HEK293 (cell line): ENCODE measurements around the gene ATP5IF1.

ENCODE experiments used
- BCL11A ChIP-seq: fragments of 450-650 bp; formaldehyde crosslinking; IDR thresholded peaks from 2 replicates; pipeline ENCODE4 v1.5.1; 2016; ENCODE audit warnings: low read depth, missing biosample characterization, missing genetic modification characterization
- BCL11B ChIP-seq: fragments of 450-650 bp; formaldehyde crosslinking; IDR thresholded peaks from 2 replicates; pipeline ENCODE4 v1.5.1; 2016; ENCODE audit warnings: low read depth, missing biosample characterization, missing genetic modification characterization
- GLI2 ChIP-seq: fragments of 450-650 bp; formaldehyde crosslinking; IDR thresholded peaks from 2 replicates; pipeline ENCODE4; 2017; ENCODE audit warnings: missing biosample characterization, missing genetic modification characterization, low read depth, borderline replicate concordance
- GLI4 ChIP-seq: fragments of 450-650 bp; formaldehyde crosslinking; IDR thresholded peaks from 2 replicates; pipeline ENCODE4 v1.5.1; 2016; ENCODE audit warnings: missing biosample characterization, missing genetic modification characterization
- INSM2 ChIP-seq: fragments of 450-650 bp; formaldehyde crosslinking; IDR thresholded peaks from 2 replicates; pipeline ENCODE4 v1.5.1; 2016; ENCODE audit warnings: missing biosample characterization, missing genetic modification characterization
- KLF16 ChIP-seq: fragments of 450-650 bp; formaldehyde crosslinking; IDR thresholded peaks from 2 replicates; pipeline ENCODE4 v1.5.1; 2017; ENCODE audit warnings: missing biosample characterization, missing genetic modification characterization
- MEIS1 ChIP-seq: sonication (generic); formaldehyde crosslinking; IDR thresholded peaks from 2 replicates; pipeline ENCODE4 v1.8.1; 2022; ENCODE audit warnings: missing genetic modification reagents, mild to moderate bottlenecking, borderline replicate concordance
- MZF1 ChIP-seq: fragments of 450-650 bp; formaldehyde crosslinking; IDR thresholded peaks from 2 replicates; pipeline ENCODE4 v1.5.1; 2017; ENCODE audit warnings: missing biosample characterization, missing genetic modification characterization, borderline replicate concordance
- OVOL3 ChIP-seq: fragments of 450-650 bp; formaldehyde crosslinking; IDR thresholded peaks from 2 replicates; pipeline ENCODE4 v1.5.1; 2016; ENCODE audit warnings: missing biosample characterization, missing genetic modification characterization
- PRDM4 ChIP-seq: fragments of 450-650 bp; formaldehyde crosslinking; IDR thresholded peaks from 2 replicates; pipeline ENCODE4 v1.5.1; 2017; ENCODE audit warnings: missing biosample characterization, missing genetic modification characterization
- RBAK ChIP-seq: fragments of 450-650 bp; formaldehyde crosslinking; IDR thresholded peaks from 2 replicates; pipeline ENCODE4 v1.5.1; 2016; ENCODE audit warnings: missing biosample characterization, missing genetic modification characterization
- SCRT1 ChIP-seq: fragments of 450-650 bp; formaldehyde crosslinking; IDR thresholded peaks from 2 replicates; pipeline ENCODE4 v1.5.1; 2016; ENCODE audit warnings: missing biosample characterization, missing genetic modification characterization, borderline replicate concordance
- SP7 ChIP-seq: fragments of 450-650 bp; formaldehyde crosslinking; IDR thresholded peaks from 2 replicates; pipeline ENCODE4 v1.5.1; 2016; ENCODE audit warnings: missing biosample characterization, missing genetic modification characterization
- YY1 ChIP-seq: fragments of 450-650 bp; formaldehyde crosslinking; IDR thresholded peaks from 2 replicates; pipeline ENCODE4 v1.5.1; 2018; ENCODE audit warnings: missing biosample characterization, missing genetic modification characterization
- ZBTB10 ChIP-seq: fragments of 450-650 bp; formaldehyde crosslinking; IDR thresholded peaks from 2 replicates; pipeline ENCODE4 v1.5.1; 2016; ENCODE audit warnings: missing biosample characterization, missing genetic modification characterization
- ZBTB20 ChIP-seq: fragments of 450-650 bp; formaldehyde crosslinking; IDR thresholded peaks from 2 replicates; pipeline ENCODE4 v1.5.1; 2016; ENCODE audit warnings: missing biosample characterization, missing genetic modification characterization
- ZFP37 ChIP-seq: fragments of 450-650 bp; formaldehyde crosslinking; IDR thresholded peaks from 2 replicates; pipeline ENCODE4 v1.5.1; 2016; ENCODE audit warnings: missing biosample characterization, missing genetic modification characterization
- ZNF10 ChIP-seq: fragments of 450-650 bp; formaldehyde crosslinking; IDR thresholded peaks from 2 replicates; pipeline ENCODE4 v1.5.1; 2017; ENCODE audit warnings: missing biosample characterization, missing genetic modification characterization
- ZNF133 ChIP-seq: fragments of 450-650 bp; formaldehyde crosslinking; IDR thresholded peaks from 2 replicates; pipeline ENCODE4 v1.5.1; 2016; ENCODE audit warnings: missing biosample characterization, missing genetic modification characterization
- ZNF174 ChIP-seq: fragments of 450-650 bp; formaldehyde crosslinking; IDR thresholded peaks from 2 replicates; pipeline ENCODE4 v1.5.0; 2017; ENCODE audit warnings: missing biosample characterization, mild to moderate bottlenecking, missing genetic modification characterization
- ZNF214 ChIP-seq: fragments of 450-650 bp; formaldehyde crosslinking; IDR thresholded peaks from 2 replicates; pipeline ENCODE4 v1.5.1; 2017; ENCODE audit warnings: missing biosample characterization, mild to moderate bottlenecking, missing genetic modification characterization, borderline replicate concordance
- ZNF239 ChIP-seq: fragments of 450-650 bp; formaldehyde crosslinking; IDR thresholded peaks from 2 replicates; pipeline ENCODE4 v1.5.1; 2016; ENCODE audit warnings: missing biosample characterization, missing genetic modification characterization
- ZNF266 ChIP-seq: fragments of 450-650 bp; formaldehyde crosslinking; IDR thresholded peaks from 2 replicates; pipeline ENCODE4 v1.5.1; 2016; ENCODE audit warnings: missing biosample characterization, missing genetic modification characterization, low read depth
- ZNF391 ChIP-seq: fragments of 450-650 bp; formaldehyde crosslinking; IDR thresholded peaks from 2 replicates; pipeline ENCODE4 v1.5.1; 2016; ENCODE audit warnings: low read depth, missing biosample characterization, missing genetic modification characterization, borderline replicate concordance
- ZNF404 ChIP-seq: fragments of 450-650 bp; formaldehyde crosslinking; IDR thresholded peaks from 2 replicates; pipeline ENCODE4 v1.5.1; 2017; ENCODE audit warnings: missing biosample characterization, missing genetic modification characterization
- ZNF549 ChIP-seq: fragments of 450-650 bp; IDR thresholded peaks from 2 replicates; pipeline ENCODE4 v1.5.1; 2018; ENCODE audit warnings: missing biosample characterization, missing genetic modification characterization, mild to moderate bottlenecking, inconsistent platforms, moderate library complexity
- ZNF558 ChIP-seq: fragments of 450-650 bp; formaldehyde crosslinking; IDR thresholded peaks from 2 replicates; pipeline ENCODE4 v1.5.1; 2016; ENCODE audit warnings: missing biosample characterization, missing genetic modification characterization
- ZNF560 ChIP-seq: fragments of 450-650 bp; formaldehyde crosslinking; IDR thresholded peaks from 2 replicates; pipeline ENCODE4 v1.5.1; 2017; ENCODE audit warnings: missing biosample characterization, missing genetic modification characterization, borderline replicate concordance
- ZNF571 ChIP-seq: fragments of 450-650 bp; formaldehyde crosslinking; IDR thresholded peaks from 2 replicates; pipeline ENCODE4 v1.5.0; 2017; ENCODE audit warnings: missing biosample characterization, missing genetic modification characterization
- ZNF600 ChIP-seq: fragments of 450-650 bp; formaldehyde crosslinking; IDR thresholded peaks from 2 replicates; pipeline ENCODE4 v1.5.1; 2016; ENCODE audit warnings: missing biosample characterization, missing genetic modification characterization
- ZNF629 ChIP-seq: fragments of 450-650 bp; formaldehyde crosslinking; IDR thresholded peaks from 2 replicates; pipeline ENCODE4 v1.5.1; 2017; ENCODE audit warnings: missing biosample characterization, missing genetic modification characterization
- ZNF660 ChIP-seq: fragments of 450-650 bp; IDR thresholded peaks from 2 replicates; pipeline ENCODE4 v1.5.1; 2018; ENCODE audit warnings: missing biosample characterization, mild to moderate bottlenecking, missing genetic modification characterization
- ZNF792 ChIP-seq: fragments of 450-650 bp; formaldehyde crosslinking; IDR thresholded peaks from 2 replicates; pipeline ENCODE4 v1.5.1; 2016; ENCODE audit warnings: missing biosample characterization, missing genetic modification characterization
- ZNF837 ChIP-seq: fragments of 450-650 bp; formaldehyde crosslinking; IDR thresholded peaks from 2 replicates; pipeline ENCODE4 v1.5.1; 2016; ENCODE audit warnings: missing biosample characterization, missing genetic modification characterization
- TF ChIP-seq, protein P1 (sequence below): fragments of 450-650 bp; formaldehyde crosslinking; IDR thresholded peaks from 2 replicates; pipeline ENCODE4 v1.5.1; 2017; ENCODE audit warnings: missing biosample characterization, missing genetic modification characterization

Gene ATP5IF1

GRCh38 chr1:28236656-28237322 lies 865 bp downstream of the ATP5IF1 start (continued):
- TF ChIP-seq ZNF391 (no peak), ZFP37 (tag by site-specific recombination) (no peak), ZNF133 (tag by site-specific recombination) (no peak), GLI2 (tag by site-specific recombination) (no peak), ZBTB20 (no peak), SP7 (tag by site-specific recombination) (no peak), ZNF629 (tag by site-specific recombination) (no peak), KLF16 (tag by site-specific recombination) (0 out of 2 replicates have a peak, but pooled peaks have one; percentile 1), OVOL3 (tag by site-specific recombination) (no peak), ZBTB10 (tag by site-specific recombination) (no peak), BCL11B (tag by site-specific recombination) (no peak), ZNF549 (no peak), ZNF239 (no peak), MZF1 (tag by site-specific recombination) (no peak), ZNF214 (tag by site-specific recombination) (no peak), MEIS1 (no peak), ZNF560 (no peak), BCL11A (tag by site-specific recombination) (no peak), ZNF266 (tag by site-specific recombination) (no peak), ZNF571 (tag by site-specific recombination) (no peak), ZNF404 (no peak), ZNF792 (tag by site-specific recombination) (no peak), INSM2 (tag by site-specific recombination) (no peak), ZNF174 (tag by site-specific recombination) (no peak), SCRT1 (peak; percentile 84), YY1 (no peak), GLI4 (tag by site-specific recombination) (no peak), ZNF558 (tag by site-specific recombination) (no peak), ZNF837 (tag by site-specific recombination) (no peak), ZNF660 (tag by site-specific recombination) (no peak), ZNF600 (tag by site-specific recombination) (peak; percentile 36; the same call in 1 of the 2 replicates), ZNF10 (peak; percentile 72; the same call in 1 of the 2 replicates), RBAK (tag by site-specific recombination) (no peak), PRDM4 (tag by site-specific recombination) (peak; percentile 79)
- TF ChIP-seq, protein P1, sequence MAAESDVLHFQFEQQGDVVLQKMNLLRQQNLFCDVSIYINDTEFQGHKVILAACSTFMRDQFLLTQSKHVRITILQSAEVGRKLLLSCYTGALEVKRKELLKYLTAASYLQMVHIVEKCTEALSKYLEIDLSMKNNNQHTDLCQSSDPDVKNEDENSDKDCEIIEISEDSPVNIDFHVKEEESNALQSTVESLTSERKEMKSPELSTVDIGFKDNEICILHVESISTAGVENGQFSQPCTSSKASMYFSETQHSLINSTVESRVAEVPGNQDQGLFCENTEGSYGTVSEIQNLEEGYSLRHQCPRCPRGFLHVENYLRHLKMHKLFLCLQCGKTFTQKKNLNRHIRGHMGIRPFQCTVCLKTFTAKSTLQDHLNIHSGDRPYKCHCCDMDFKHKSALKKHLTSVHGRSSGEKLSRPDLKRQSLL (tag by site-specific recombination) = no peak
